GM18873 (cell line): ENCODE data around the gene XPO6.

Source experiments
- ATAC-seq: cut with Tn5 transposase; IDR thresholded peaks from one replicate; pipeline ENCODE4 v1.9.1; 2021; ENCODE audit warnings: mild to moderate bottlenecking, moderate library complexity, moderate number of reproducible peaks; ENCODE audit not compliant: unreplicated experiment, low FRiP score

XPO6 gene

DNA sequence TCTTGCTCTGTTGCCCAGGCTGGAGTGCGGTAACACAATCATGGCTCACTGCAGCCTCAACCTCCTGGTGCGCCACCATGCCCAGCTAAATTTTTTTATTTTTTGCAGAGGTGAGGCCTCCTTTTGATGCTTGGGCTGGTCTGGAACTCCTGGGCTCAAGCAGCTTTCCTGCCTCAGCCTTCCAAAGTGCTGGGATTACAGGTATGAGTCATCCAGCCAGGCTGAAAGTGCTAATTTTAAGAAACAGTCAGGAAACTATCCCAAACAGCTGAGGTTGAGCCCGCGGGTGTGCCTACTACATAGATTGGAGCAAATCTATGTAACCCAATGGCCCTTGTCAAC, 738 bp upstream of the XPO6 start:
- ATAC-seq, result no peak

DNA sequence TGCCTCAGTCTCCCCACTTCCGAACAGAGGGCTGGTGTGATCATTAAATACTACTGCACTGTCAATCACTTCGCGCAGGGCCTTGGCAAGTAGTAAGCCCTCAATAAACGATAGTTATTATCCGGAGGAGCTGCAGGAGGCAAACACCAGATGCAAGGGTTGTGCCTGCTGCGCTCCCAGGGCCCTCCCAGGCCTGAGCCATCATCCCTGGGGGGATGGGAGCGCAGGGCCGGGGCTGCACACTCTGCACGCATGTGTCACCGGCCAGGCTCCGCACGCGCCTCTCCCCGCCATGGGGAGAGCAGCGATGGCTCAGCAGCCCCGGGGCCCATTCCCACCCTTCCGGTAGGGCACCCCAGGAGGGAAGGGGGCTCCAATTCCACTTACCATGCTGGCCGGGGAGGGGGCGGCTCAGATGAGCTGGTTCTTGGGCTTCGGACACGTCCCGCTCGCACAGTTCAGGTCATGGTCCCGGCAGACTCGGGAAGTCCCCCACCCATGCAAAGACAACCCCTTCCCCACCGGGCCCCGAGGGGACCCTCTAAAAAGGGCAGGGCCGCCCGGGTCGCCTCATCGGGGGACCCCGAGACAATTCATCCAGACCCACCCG, 681 bp downstream of the XPO6 start:
- peak; percentile 21 for ATAC-seq

DNA sequence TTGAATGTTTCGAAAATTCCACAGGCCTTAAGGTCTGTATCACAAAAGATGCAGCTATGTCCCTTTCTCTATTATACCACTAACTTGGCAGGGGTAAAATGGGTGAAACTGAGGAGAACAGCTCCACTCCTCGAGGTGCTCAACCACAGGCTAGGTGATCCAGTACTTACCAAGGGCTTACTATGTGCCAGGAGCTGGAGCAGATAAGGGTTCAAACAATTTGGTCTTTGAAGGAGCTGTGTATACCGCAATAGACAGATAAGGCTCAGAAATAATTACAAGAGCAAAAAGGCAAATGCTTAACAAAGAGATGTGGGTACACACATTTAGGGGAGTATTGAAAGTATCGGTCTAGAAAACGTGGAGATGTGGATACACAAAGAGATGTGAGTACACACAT, 1.5 kb downstream of the XPO6 start:
- no peak for ATAC-seq

DNA sequence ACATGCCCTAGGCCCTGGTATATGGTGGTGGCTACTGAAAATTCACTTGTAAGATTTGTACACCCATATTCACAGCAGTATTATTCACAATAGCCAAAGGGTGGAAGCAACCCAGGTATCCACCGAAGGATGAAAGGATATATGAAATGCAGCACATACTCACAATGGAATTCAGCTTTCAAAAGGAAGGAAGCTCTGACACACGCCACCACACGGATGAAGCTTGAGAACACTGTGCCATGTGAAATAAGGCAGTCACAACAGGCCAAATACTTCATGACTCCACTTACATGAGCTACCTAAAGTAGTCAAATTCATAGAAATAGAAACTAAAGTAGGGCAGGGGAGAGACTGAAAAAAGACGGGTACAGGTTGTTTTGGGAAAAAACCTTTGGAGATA, 2.9 kb downstream of the XPO6 start:
- no peak for ATAC-seq

DNA sequence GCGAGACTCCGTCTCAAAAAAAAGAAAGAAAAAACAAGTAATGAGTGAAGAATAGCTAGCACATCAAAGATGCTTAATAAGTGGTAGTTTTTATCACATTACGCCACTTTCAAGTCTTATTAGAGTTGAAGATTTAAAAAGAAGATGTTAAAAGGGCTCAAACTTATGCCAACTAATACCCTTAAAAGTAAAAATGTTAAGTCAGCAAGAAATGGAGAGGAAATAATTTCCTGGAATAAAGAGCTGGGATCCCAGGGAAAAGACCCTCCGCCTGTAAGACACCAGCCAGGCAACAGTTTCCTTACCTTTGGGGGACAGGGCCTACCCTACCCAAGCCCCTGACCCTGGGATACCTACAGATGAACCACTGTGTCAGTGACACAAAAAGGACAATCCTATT, 3.6 kb downstream of the XPO6 start:
- ATAC-seq, result no peak

DNA sequence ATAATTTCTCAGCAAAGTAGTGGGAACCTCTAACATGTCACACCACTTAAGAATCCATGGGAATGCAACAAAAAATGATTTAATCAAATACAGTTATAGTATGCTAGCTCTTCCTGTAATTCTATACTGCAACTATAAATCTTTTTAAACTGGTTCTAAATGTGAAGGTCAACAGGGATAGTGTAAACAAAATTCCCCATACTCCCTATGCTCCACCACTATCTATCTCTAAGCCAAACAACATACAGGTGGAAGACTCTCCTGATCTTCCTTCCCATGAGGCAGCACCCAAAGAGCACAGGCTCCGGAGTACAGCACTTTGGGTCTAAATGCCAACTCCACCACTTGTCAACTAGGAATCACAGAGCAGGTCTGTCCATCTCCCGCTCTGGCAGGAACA, 4.4 kb downstream of the XPO6 start:
- ATAC-seq, result no peak

DNA sequence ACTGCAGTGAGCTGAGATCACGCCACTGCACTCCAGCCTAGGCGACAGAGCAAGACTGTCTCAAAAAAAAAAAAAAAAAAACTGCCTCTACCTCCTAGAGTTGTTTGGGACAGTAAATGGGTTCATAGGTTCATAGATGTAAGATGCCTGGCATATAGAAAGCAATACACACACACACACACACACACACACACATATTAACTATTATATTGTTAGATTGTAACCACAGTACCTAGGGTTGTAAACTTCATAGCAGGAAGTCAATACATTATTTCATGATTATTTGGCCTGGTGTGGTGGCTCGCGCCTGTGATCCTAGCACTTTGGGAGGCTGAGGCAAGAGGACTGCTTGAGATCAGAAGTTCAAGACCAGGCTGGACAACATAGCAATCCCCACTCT, 5.8 kb downstream of the XPO6 start:
- ATAC-seq, result no peak

DNA sequence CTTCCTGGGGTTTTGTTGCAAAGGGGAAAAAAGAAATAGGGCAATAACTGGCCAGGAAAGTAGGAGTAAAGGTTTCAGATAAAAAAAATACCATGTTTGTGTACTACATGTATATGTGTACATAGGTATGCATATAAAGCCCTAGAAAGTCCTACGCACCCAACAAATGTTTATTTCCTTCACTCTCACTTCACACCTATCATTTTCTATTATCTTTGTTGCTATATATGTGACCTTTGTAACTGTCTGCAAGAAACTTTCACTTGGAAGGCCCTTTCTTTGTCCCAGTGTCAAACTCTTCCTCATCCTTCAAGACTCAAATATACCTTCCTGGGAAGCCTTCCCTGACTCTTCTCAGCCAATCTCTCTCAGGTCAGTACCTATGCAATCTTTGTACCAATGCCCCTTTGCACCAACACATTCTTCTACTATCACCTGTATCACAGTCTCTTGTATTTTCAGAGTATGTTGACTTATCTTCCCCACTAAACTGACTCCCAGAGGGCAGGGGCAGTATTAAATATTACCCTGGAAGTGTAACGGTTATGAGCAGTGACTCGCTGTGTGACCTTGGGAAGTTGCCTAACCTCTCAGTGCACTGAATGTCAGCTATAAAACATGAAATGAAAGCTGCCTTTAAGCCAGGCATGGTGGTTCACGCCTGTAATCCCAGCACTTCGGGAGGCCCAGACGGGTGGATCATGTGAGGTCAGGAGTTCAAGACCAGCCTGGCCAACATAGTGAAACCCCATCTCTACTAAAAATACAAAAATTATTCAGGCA, 6.5 kb downstream of the XPO6 start:
- ATAC-seq, result no peak

DNA sequence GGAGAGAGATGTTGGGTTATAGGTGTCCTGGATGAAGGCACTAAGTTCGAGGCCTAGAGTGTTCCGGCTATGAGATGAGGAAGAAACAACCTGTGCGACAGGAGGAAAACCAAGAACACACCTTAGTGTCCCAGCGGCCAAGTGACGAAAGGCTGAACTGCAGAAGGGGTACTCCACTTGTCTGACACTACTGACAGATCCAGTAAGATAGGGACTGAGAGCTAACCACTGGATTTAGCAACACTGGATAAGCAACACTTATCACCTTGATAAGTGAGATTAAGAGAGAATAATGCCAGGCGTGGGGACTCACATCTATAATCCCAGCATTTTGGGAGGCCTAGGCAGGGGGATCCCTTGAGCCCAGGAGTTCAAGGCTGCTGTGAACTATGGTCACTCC, 7.1 kb downstream of the XPO6 start:
- no peak for ATAC-seq

DNA sequence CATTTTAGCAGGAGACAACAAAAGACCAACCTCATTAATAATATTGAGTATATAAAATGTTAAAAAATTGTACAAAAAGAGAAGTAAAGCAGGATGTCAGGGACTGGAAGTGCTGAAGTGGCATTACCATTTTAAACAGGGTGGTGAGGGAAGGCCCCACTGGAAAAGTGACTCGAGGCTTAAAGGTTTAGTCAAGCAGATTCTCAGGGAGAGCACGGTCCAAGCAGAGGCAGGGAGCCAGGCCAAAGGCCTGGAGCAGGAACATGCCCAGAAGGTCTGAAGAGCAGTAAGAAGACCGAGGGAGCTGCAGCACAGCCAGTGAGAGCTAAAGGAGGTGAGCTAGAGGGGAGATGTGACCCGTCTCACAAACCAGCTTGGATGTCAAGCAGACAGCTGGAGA, 7.6 kb downstream of the XPO6 start:
- ATAC-seq, result no peak

DNA sequence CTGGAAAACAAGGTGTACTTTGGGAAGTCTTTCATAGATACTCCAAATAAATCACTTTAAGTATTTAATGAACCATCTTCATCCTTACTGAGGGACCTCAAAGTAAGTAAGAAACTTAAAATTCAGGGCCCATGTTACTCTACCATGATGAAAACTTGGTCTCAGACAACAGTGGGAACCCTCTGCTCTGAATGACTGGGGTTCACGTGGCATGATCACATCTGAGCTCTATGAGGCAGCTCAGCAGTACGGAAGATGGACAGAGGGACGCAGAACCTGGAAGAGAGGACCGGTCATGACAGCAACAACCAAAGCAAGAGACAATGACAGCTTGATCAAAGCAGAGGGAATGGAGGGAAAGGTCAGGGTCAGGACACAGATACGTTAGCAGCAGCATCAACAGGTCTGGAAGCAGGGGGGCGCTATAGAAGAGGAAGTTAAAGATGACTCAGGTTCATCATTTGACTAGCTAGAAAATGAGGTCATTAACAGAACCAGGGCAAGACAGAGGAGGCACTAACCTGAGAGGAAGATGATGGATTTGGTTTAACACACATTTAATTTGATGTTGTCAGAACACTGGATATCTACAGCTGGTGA, 9.5 kb downstream of the XPO6 start:
- no peak for ATAC-seq

DNA sequence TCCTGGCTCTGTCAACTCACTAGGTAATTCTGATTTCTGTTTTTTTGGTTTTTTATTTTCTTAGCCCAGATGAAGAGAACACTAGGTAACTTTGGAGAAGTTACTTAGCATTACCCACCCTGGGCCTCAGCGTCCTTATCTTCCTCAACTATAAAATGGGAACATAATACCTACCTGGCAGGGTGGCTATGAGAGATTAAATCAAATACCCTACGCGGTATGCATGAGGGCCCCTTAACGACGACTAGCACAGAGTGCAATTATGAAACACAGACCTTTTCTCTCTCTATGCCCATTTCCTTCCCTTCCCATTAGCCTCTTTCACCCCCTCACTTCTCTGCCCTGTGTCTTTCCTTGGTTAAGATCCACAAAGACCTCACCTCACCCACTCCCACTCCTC, 11.1 kb downstream of the XPO6 start:
- no peak for ATAC-seq

DNA sequence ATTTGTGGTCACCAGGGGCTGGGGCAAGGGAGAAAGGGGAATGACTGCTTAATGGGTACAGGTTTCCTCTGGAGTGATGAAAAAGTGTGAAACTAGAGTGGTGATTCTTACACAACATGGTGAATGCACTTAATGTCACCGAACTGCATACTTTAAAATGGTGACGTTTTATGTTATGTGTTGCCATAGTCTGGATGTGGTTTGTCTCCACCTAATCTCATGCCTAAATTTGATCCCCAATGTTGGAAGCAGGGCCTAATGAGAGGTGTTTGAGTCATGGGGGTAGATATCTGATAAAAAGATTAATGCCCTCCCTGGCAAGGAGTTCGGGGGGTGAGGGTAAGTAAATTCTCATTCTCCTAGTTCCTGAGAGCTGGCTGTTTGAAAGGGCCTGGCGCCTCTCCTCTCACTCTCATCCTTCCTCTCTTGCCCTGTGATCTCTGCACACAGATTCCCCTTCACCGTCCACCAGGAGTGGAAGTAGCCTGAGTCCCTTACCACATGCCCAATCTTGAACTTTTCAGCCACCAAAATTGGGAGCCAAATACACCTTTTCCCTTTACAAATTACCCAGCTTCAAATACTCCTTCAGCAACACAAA, 15.3 kb downstream of the XPO6 start:
- ATAC-seq, result no peak

DNA sequence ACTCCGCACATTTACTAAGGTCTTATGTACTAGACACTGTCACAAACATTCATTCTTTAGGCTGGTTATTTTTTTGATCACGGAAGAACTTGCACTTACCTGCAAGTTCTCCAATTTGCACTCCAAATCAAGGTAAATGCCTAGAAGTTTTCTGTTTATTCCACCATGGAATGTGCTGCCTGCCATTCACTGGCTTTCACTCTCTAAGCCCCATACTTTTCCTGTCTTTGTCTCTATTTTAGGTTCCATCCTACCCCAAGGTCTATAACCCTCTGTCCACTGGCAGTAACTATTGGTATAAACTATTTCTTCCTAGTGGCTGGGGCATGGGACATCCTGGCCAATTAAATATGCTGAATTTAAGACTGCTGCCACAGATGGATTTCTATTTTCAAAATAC, 15.9 kb downstream of the XPO6 start:
- ATAC-seq, result no peak

DNA sequence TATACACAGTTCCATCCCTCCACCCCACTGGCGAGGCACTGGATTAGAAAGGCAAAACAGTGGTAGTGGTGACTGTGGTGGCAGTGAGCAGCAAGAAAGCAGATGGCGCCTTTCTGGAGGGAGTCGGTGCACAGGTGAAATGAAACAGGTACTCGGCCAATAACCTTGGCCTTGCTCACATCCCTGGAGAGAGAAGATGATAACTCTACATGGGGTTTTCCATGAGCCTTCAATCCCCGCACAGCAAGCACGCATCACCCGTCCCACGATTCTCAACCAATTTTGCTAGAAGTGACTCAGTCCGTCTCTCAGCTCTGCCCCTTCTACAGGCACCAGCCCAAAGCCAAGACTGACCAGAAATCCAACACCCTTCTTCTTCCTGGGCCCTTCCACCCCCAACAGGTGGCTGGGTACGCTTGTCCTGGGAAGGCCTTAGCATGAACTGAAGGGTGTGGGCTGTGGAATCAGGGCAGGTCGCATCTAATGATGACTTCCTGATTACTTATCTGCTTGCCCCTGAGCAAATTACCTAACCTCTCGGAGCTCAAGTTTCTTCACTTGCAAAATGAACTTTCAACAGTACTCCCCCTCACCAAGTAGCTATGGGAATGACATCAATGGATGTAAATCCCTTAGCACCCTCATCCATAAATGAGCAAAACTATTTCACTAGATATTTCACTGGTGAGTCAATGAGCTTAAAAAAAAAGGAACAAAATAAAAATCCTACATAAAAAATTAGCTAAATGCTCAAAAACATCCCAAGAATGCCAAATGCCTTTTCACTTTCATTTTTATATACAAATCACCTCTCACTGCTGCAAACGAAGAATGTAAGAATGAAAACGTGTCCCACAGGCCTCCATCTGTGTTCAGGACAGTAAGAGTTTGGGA, 18.0 kb downstream of the XPO6 start:
- ATAC-seq, result peak; percentile 21

DNA sequence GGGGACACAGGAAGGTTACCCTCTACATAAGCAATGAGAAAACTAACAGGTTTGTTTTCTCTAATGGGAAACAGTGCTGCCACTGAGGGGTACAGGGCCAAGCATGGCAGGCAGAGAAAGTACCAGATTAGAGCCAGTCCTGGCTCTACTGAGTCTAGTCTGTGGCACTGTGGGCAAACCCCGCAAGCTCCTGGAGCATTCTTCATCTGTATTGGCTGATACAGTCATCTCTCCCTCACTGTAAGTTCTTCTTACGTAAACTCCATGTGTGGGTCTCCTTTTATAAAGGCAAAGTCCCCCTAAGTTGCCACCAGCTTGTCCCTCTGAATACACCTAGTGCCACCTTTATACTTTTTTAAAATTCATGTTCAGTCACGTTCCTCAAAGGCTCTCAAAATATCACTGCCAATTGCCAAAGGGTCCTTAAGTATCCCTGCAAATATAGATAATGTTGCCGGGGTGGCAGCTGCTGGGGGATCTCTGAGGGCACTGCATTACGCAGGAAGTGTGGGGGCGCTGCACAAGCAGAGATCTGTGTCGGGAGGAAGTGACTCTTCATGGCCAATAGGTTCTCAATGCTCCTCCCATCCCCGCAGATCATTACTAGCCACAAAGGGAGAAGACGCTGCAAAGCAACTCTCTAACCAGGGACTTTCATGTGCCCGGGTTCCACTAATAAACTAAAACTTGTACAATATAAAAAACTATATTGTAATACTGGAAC, 18.8 kb downstream of the XPO6 start:
- ATAC-seq, result peak; percentile 47

DNA sequence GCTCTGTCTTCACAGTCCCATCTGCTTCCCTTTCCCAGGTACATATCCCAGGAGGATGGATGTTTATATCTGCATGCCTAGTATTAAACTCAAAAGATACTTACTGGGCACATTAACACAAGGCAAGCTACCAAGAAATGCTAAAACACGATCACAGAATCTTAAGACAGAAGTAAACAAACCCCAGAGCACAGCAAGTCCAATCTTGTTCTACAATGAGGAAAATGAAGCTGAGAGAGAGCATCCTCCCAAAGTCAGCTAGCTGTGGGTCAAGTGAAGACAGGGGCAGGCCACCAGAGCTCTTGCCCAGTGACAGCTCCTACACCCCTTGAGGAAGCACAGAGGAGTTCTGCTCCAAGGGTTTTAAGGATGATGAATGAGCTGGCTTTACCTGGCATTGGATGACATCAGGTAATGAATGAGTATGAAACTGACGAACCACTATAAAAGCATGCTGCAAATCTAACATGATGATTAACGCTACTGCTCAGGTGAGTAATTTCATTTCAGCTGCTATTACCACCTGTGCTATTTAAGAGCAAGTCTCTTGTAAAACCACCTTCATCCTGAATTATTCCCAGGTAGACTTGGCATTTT, 20.3 kb downstream of the XPO6 start:
- ATAC-seq, result no peak

DNA sequence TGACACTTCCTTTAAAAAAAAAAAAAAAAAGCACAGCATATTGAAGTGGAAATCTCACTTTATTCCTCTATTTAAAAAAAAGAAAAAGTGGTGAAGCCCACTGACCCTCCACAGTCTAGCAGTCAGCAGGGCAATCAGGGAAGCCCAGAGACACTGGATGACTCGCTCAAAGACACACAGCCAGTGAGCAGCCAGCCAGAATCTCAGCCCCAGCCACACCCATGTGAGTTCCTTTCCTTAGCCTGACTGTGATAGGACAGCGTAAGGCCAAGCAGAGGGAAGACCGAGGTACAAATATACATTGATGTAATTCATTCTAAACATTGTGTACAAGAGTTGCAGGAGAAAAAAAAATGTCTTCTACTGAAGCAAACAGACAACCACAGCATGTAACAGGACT, 22.5 kb downstream of the XPO6 start:
- no peak for ATAC-seq

DNA sequence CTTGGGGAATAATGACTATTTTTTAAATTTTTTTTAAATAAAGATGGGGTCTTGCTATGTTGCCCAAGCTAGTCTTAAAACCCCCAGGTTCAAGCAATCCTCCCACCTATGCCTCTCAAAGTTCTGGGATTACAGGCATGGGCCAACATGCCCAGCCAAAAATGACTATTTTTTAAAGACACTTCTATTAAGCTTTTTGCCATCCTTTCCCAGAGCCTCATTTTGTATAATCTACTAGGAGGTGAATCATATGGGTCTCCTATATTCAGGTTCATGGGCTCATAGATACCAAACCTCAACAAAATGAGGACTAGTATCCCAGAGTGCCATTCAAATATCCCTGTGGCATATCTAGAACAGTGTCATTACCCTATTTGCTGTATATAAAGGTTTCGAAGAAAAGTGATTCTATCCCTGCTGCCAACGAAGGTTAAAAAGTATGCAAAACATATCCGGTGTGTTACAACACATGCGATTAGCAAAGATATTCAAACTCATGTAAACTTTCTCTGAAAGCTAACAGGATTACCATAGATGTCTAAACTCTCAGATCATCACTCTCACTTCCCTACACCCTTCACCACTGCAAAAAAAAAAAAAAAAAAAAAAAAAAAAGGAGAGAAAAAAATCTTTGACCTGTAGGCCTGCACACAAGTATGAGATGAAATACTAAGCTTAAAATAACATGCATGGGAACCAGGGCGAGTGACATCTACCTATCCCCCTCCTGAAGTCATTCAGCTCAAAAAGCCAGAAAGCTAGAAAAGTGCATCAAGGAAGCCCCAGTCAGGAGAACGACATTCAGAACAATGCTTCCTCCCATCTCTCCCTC, 23.5 kb downstream of the XPO6 start:
- ATAC-seq, result no peak
